Epithelial cell of proximal tubule (primary cell): ENCODE data around the gene ARAF. TPM values are rescaled to one million over a fixed set of nuclear protein-coding genes. Genes with fewer than 3 reads are reported as not detected.

ENCODE experiments used
- DNase-seq: peaks from one replicate; pipeline ENCODE4 v3.0.0-alpha.2; 2011; ENCODE audit warnings: low read depth
- H3K4me3 ChIP-seq: 2 replicates; pipeline ENCODE4 v1.5.1; 2011; ENCODE audit warnings: low read depth, mild to moderate bottlenecking, low read length
- CTCF ChIP-seq: conservative IDR thresholded peaks from 2 replicates; pipeline ENCODE4 v1.5.1; 2012; ENCODE audit warnings: low read depth, mild to moderate bottlenecking, low read length
- total RNA-seq: library from RNA; depleted of rRNA; stranded (reverse); fragments of >200 nt; gene quantifications from 2 replicates; pipeline ENCODE4 v1.2.3, GENCODE V29; 2015

Gene ARAF
- total RNA-seq, 1 donor from 2014 or later = 31.5 TPM

- peak; percentile 11 for TF ChIP-seq CTCF
- DNase-seq = no peak
- H3K4me3 ChIP-seq = no peak overlapping the region
Observed at GRCh38 chrX:47586043-47586787, 25.2 kb downstream of the ARAF start.

GRCh38 chrX:47587091-47587891 lies 26.3 kb downstream of the ARAF start:
- no peak for TF ChIP-seq CTCF
- peak; percentile 23 for DNase-seq
- no peak overlapping the region for H3K4me3 ChIP-seq

- DNase-seq = no peak
- no peak for TF ChIP-seq CTCF
- H3K4me3 ChIP-seq = no peak overlapping the region
Observed at GRCh38 chrX:47587906-47588735, 27.1 kb downstream of the ARAF start.

GRCh38 chrX:47590984-47591383 lies 30.0 kb downstream of the ARAF start:
- no peak for DNase-seq
- TF ChIP-seq CTCF = no peak
- no peak overlapping the region for H3K4me3 ChIP-seq

GRCh38 chrX:47593522-47593921 lies 32.5 kb downstream of the ARAF start:
- no peak for DNase-seq
- no peak overlapping the region for H3K4me3 ChIP-seq
- no peak for TF ChIP-seq CTCF

- TF ChIP-seq CTCF = no peak
- no peak overlapping the region for H3K4me3 ChIP-seq
- no peak for DNase-seq
Observed at GRCh38 chrX:47595716-47596251, 34.8 kb downstream of the ARAF start.
